HepG2 (cell line): ENCODE measurements around the gene ENTPD7. TPM values are rescaled to one million over a fixed set of nuclear protein-coding genes. Genes with fewer than 3 reads are reported as not detected.

Experiments used
- BCL3 ChIP-seq: sonication (generic); formaldehyde crosslinking; IDR thresholded peaks from 2 replicates; pipeline ENCODE4 v1.5.1; 2020; ENCODE audit warnings: mild to moderate bottlenecking, missing genetic modification reagents, moderate library complexity
- CREM ChIP-seq, 2 experiments: sonication (generic) in 1 of 2; formaldehyde crosslinking in 1 of 2; IDR thresholded peaks; 2 replicates each; pipeline versions ENCODE4 v1.4.0 to v1.6.1; 2016 to 2020; ENCODE audit warnings: antibody characterized with exemption in 1 of 2, mild to moderate bottlenecking in 1 of 2, missing genetic modification reagents in 1 of 2
- CTCF ChIP-seq: sonication (generic); formaldehyde crosslinking; IDR thresholded peaks from 2 replicates; pipeline ENCODE4 v1.5.0; 2020; ENCODE audit warnings: mild to moderate bottlenecking, missing genetic modification reagents, moderate library complexity
- EHMT2 ChIP-seq: fragments of 200-600 bp; sonication (generic); IDR thresholded peaks from 2 replicates; pipeline ENCODE4 v1.7.0; 2017; ENCODE audit warnings: antibody characterized with exemption, low read depth, low read length, borderline replicate concordance
- ELF4 ChIP-seq: sonication (generic); formaldehyde crosslinking; IDR thresholded peaks from 2 replicates; pipeline ENCODE4 v1.5.0; 2020; ENCODE audit warnings: missing genetic modification reagents, mild to moderate bottlenecking, moderate library complexity, borderline replicate concordance
- EP300 ChIP-seq, 3 experiments: sonication (generic) in 1 of 3; formaldehyde crosslinking in 1 of 3; IDR thresholded peaks; 2 replicates each; pipeline versions ENCODE4 v1.5.1 to v1.6.1; 2011 to 2020; ENCODE audit warnings: low read depth in 2 of 3, low read length in 2 of 3, borderline replicate concordance in 1 of 3, improper control_type of control experiment in 1 of 3, mild to moderate bottlenecking in 1 of 3, missing genetic modification reagents in 1 of 3, moderate library complexity in 1 of 3
- GFI1 ChIP-seq: sonication (generic); formaldehyde crosslinking; IDR thresholded peaks from 2 replicates; pipeline ENCODE4 v1.5.0; 2020; ENCODE audit warnings: missing genetic modification reagents, mild to moderate bottlenecking, borderline replicate concordance
- POGZ ChIP-seq: sonication (generic); formaldehyde crosslinking; IDR thresholded peaks from 2 replicates; pipeline ENCODE4 v1.4.0; 2020; ENCODE audit warnings: mild to moderate bottlenecking, missing genetic modification reagents
- SRF ChIP-seq: IDR thresholded peaks from 2 replicates; pipeline ENCODE4 v1.6.1; 2011; ENCODE audit warnings: mild to moderate bottlenecking, low read depth, low read length, moderate library complexity
- TEAD3 ChIP-seq: optimal IDR thresholded peaks from 2 replicates; pipeline ENCODE3; 2016; ENCODE audit warnings: borderline replicate concordance
- YEATS4 ChIP-seq: sonication (generic); formaldehyde crosslinking; IDR thresholded peaks from 2 replicates; pipeline ENCODE4 v1.4.0; 2020; ENCODE audit warnings: missing genetic modification reagents, borderline replicate concordance
- ZBTB10 ChIP-seq: sonication (generic); formaldehyde crosslinking; IDR thresholded peaks from 2 replicates; pipeline ENCODE4 v1.4.0; 2020; ENCODE audit warnings: missing genetic modification reagents, borderline replicate concordance
- ZFP36L2 ChIP-seq: sonication (generic); formaldehyde crosslinking; IDR thresholded peaks from 2 replicates; pipeline ENCODE4 v1.4.0; 2020; ENCODE audit warnings: missing genetic modification reagents
- ZNF282 ChIP-seq: fragments of 450-650 bp; IDR thresholded peaks from 2 replicates; pipeline ENCODE4 v1.6.1; 2018; ENCODE audit not compliant: partially characterized antibody
- ZNF512 ChIP-seq: sonication (generic); formaldehyde crosslinking; IDR thresholded peaks from 2 replicates; pipeline ENCODE4 v1.4.0; 2020; ENCODE audit warnings: mild to moderate bottlenecking, missing genetic modification reagents
- ZNF543 ChIP-seq: sonication (generic); formaldehyde crosslinking; IDR thresholded peaks from 2 replicates; pipeline ENCODE4 v1.4.0; 2020; ENCODE audit warnings: mild to moderate bottlenecking, missing genetic modification reagents
- ZNF615 ChIP-seq: sonication (generic); formaldehyde crosslinking; IDR thresholded peaks from 2 replicates; pipeline ENCODE4 v1.5.0; 2020; ENCODE audit warnings: mild to moderate bottlenecking, missing genetic modification reagents, borderline replicate concordance
- ZNF879 ChIP-seq: sonication (generic); formaldehyde crosslinking; IDR thresholded peaks from 2 replicates; pipeline ENCODE4 v1.8.1; 2023; ENCODE audit warnings: missing genetic modification reagents
- ZSCAN25 ChIP-seq: sonication (generic); formaldehyde crosslinking; IDR thresholded peaks from 2 replicates; pipeline ENCODE4 v1.8.0; 2022; ENCODE audit warnings: mild to moderate bottlenecking, missing genetic modification reagents
- polyA plus RNA-seq, 8 experiments: library from polyadenylated mRNA; depleted of rRNA in 3 of 8; stranded (reverse) in 7 of 8; unstranded in 1 of 8; fragments of >200 nt; fragmentation: Illumina TruSeq in 4 of 8; extraction: Trizol in 4 of 8; gene quantifications; 2 replicates each; pipeline versions ENCODE4 v1.2.1 to v1.2.3, GENCODE V29; 2011 to 2016; ENCODE audit warnings: low read depth in 4 of 8, missing spikeins in 1 of 8, mixed read lengths in 1 of 8; ENCODE audit not compliant: insufficient read depth in 1 of 8
- total RNA-seq, 5 experiments: library from RNA; depleted of rRNA; stranded (reverse); fragments of >200 nt; fragmentation: Illumina TruSeq; extraction: Trizol; gene quantifications; 2 replicates each; pipeline ENCODE4 v1.2.3, GENCODE V29; 2016; ENCODE audit warnings: low read depth in 1 of 5

ENTPD7 gene
- total and polyA plus RNA-seq, 2 of the 13 experiments (the other 11 are each of a cell fraction or from before 2014, with no cell fraction given): 7.6 to 36.5 TPM

GRCh38 chr10:99754670-99755069 lies 95.4 kb downstream of the ENTPD7 start (continued):
- TF ChIP-seq CTCF (CRISPR knock-in tag): no peak
- no peak for TF ChIP-seq ZNF615 (CRISPR knock-in tag)
- TF ChIP-seq ZNF543 (CRISPR knock-in tag): 0 out of 2 replicates have a peak, but pooled peaks have one; percentile 39
- TF ChIP-seq POGZ: peak; percentile 78
- no peak for TF ChIP-seq ELF4 (CRISPR knock-in tag)
- no peak for TF ChIP-seq ZNF512 (CRISPR knock-in tag)
- no peak for TF ChIP-seq ZSCAN25 (CRISPR knock-in tag)
- peak; percentile 44; the same call in 1 of the 2 replicates for TF ChIP-seq EHMT2
- TF ChIP-seq ZNF879: no peak
- TF ChIP-seq ZBTB10: no peak
- peak; percentile 45; the same call in 1 of the 2 replicates for TF ChIP-seq CREM (IDR thresholded peaks at IDR 0.05)
- TF ChIP-seq CREM (CRISPR knock-in tag; IDR thresholded peaks at IDR 0.05): no peak
- TF ChIP-seq ZFP36L2 (CRISPR knock-in tag): no peak
- TF ChIP-seq GFI1 (CRISPR knock-in tag): no peak
- no peak for TF ChIP-seq ZNF282
- TF ChIP-seq BCL3 (CRISPR knock-in tag): no peak
- TF ChIP-seq YEATS4: peak; percentile 68
- TF ChIP-seq SRF: peak; percentile 86
- TF ChIP-seq TEAD3: peak; percentile 64
- TF ChIP-seq EP300 (IDR thresholded peaks at IDR 0.05; ENCODE audit: low read depth in 2 of 2, low read length in 2 of 2): peak in 1 of 2 experiments; percentile 75; a peak in 1 of 4 replicates
- TF ChIP-seq EP300 (CRISPR knock-in tag; IDR thresholded peaks at IDR 0.05; ENCODE audit: borderline replicate concordance): no peak; the same call in 1 of the 2 replicates
